HG02870 (cell line): ENCODE measurements around the gene E4F1.
"Not testable (repeated sequence)": the region's sequence is repeated elsewhere in the genome, so short reads cannot be mapped to it uniquely, and the experiment has no call there.

ENCODE experiments used
- ATAC-seq: cut with Tn5 transposase; IDR thresholded peaks from one replicate; pipeline ENCODE4 v1.9.1; 2021; ENCODE audit warnings: mild to moderate bottlenecking, moderate library complexity; ENCODE audit not compliant: unreplicated experiment

Gene E4F1

DNA sequence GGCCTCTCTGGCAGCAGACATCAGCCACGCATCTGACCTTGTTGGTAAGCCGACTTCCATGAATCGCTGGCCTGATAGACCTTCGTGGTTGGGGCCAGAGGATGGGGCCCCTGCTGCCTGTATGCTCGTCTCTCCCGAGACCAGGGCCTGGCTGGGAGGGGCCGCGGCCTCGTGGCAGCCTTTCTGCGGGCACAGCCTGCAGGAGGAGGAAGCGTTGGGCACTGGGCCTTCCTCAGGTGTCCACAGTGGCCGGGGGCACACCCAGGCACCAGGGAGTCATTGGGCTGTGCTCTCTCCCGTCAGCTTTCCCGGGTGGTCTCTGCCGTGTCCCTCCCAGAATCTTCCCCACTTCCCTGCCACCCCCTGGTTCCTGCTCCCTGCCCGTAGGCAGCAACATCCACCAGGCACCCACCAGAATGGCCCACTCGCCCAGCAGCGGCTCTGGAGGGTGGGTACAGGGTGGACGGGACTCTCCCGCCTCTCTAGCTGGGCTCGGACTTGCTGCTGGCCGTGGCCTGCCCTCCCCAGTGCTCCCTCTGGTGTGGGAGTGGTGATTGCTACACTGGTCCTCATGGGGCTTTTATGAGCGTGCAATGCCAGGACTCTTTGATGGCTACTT is 6.3 kb downstream of the E4F1 start:
- no peak for ATAC-seq

DNA sequence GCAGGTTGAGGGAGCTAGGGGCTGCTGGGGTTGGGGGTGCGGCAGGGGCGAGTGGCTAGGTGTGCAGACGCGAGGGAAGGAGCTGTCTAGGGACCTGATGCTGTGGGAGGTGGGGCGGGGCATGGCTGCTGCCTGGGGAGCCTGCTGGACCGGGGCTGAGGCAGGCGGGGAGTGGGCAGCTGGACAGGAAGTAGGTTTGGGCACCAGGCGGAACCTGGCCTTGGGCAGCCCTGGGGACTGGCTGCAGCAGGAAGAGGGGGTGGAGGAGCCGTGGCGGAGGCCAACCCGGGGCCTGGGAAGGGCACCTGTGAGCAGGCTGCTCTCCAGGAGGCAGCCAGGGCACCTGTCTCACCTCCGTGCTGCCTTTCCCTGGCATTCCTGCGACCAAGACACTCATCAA is 7.0 kb downstream of the E4F1 start:
- ATAC-seq, result no peak

- ATAC-seq, result no peak
Measured at GRCh38 chr16:2231016-2231931, 7.9 kb downstream of the E4F1 start.

- ATAC-seq, result no peak
Measured at GRCh38 chr16:2232094-2232990, 9.0 kb downstream of the E4F1 start.

- ATAC-seq, result no peak
Measured at GRCh38 chr16:2233046-2233775, 9.8 kb downstream of the E4F1 start.

DNA sequence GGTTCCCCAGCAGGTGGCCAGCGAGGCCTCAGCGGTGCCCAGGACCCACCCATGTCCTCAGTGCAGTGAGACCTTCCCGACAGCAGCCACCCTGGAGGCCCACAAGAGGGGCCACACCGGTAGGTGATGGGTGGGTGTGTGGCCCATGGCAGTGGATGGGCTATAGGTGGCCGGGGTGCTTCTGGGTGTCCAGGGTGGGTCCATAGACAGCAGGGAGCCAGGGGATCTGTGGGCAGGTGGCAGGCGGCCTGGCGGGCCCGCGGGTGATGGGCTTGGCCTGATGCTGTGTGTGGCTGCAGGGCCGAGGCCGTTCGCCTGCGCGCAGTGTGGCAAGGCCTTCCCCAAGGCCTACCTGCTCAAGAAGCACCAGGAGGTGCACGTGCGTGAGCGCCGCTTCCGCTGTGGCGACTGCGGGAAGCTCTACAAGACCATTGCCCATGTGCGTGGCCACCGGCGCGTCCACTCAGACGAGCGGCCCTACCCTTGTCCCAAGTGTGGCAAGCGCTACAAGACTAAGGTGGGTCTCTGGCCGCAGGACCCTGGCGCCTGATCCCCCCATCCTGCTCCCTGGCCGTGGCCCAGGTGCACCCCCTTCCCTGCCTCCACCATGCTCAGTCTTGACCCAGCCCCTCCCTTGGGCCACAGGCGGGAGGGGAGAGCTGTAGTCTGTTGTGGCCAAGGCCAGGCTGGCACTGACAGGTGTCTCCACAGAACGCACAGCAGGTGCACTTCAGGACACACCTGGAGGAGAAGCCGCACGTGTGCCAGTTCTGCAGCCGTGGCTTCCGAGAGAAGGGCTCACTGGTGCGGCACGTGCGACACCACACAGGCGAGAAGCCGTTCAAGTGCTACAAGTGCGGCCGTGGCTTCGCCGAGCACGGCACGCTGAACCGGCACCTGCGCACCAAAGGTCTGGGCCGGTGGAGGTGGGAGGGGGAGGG is 10.8 kb downstream of the E4F1 start:
- no peak for ATAC-seq

DNA sequence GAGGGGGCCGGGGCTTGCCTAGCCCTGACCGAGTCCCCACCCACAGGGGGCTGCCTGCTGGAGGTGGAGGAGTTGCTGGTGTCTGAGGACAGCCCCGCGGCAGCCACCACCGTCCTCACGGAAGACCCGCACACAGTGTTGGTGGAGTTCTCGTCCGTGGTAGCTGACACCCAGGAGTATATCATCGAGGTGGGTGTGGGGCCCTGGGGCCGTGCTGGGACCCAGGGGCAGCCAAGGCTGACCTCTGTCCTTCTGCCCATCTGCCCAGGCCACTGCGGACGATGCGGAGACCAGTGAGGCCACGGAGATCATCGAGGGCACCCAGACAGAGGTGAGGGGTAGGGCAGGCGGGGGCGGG is 11.4 kb downstream of the E4F1 start:
- no peak for ATAC-seq

- no peak for ATAC-seq
Measured at GRCh38 chr16:2235234-2235651, 11.9 kb downstream of the E4F1 start.

- no peak for ATAC-seq
Measured at GRCh38 chr16:2235695-2236336, 12.4 kb downstream of the E4F1 start.

DNA sequence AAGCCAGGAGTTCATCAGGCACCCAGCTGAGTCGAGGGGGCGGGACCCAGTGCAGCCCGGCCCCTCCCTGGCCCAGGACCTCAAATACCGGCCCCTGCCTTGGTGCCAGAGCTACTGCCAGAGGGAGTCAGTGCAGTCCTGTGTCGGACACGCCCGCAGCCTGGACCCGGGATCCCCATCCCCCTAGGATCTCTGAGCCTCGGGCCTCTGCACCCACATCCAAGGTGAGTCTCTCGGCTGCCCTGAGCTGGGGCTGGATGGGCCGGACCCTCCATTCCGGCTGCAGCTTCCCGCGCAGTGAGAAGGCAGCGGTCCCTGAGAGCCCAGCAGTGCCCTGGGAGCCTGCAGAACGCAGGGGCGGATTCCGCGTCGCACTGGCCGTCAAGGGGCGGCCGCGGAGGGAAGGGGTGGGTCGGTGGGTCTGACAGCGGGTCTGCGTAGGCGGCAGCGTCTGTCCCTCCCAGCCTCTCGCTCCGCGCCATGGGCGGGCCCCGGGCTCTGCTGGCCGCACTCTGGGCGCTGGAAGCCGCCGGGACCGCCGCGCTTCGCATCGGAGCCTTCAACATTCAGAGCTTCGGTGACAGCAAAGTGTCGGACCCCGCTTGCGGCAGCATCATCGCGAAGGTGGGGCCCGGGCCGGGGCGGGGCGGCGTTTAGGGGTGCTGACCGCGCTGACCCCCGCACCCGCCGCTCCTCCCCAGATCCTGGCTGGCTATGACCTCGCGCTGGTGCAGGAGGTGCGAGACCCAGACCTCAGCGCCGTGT is 13.1 kb downstream of the E4F1 start, which contains the start of gene DNASE1L2:
DNASE1L2 (plus strand) TSS at position 108 of the 765 bp plus-strand sequence; CDS start at position 481, 373 bp downstream.
- ATAC-seq, result no peak

- ATAC-seq, result no peak
Measured at GRCh38 chr16:2237102-2237482, 13.7 kb downstream of the E4F1 start.

DNA sequence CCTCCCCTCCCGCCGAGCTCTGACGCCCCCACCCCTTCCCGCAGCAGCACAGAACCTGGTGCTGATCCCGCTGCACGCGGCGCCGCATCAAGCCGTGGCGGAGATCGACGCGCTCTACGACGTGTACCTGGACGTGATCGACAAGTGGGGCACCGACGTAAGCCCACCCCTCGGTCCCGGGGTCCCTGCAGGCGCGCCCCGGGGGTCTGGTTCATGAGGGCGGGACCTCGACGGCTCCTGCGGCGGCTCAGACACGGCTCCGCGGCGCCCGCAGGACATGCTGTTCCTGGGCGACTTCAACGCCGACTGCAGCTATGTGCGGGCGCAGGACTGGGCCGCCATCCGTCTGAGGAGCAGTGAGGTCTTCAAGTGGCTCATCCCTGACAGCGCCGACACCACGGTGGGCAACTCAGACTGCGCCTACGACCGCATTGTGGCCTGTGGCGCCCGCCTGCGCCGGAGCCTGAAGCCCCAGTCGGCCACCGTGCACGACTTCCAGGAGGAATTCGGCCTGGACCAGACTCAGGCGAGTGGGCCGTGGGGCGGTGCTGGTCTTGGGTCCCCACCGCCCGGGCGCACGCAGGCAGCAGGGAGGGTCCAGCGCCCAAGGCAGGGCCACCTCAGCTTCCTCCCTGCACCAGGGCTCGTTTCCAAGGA is 14.2 kb downstream of the E4F1 start:
- ATAC-seq, result no peak

DNA sequence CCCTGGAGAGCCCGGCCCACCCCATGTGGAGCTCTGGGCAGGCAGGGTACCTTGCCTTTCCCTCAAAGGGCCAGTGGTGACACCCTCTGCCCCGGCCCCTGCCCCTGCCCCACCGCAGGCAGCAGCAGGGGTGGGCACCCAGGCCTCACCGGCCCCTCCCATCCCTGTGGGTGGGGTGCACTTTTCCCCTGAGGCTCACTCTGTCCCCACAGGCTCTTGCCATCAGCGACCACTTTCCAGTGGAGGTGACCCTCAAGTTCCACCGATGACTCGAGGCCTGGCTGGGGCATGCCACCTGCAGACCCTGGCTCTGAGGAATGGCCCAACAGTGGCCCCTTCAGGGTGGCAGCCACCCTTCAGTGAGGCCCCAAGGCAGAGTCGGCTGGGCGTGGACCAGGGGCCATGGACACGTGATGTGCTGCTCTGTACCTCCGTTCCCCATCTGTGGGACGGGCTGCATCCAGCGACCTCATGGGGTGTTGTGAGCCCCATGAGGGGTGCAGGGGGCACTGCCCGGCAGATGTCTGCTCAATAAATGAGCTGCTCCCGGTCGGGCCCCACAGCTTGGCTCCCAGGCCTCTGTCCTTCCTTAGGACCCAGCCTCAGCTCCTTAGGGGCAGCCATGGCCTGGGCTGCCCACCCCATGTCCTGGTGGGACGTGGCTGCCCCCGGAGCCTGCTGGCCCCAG is 14.9 kb downstream of the E4F1 start:
- ATAC-seq, result no peak

- no peak for ATAC-seq
Measured at GRCh38 chr16:2238838-2239675, 15.7 kb downstream of the E4F1 start.

- ATAC-seq, result not testable (repeated sequence)
Measured at GRCh38 chr16:2240331-2240730, 16.9 kb downstream of the E4F1 start.

- ATAC-seq, result no peak
Measured at GRCh38 chr16:2242598-2242997, 19.2 kb downstream of the E4F1 start.
